Activated CD4-positive, alpha-beta T cell treated with anti-CD3 and anti-CD28 coated beads, Interleukin-10, Interleukin-2, amounts not matched to agents 100 ng/mL and 50 ng/mL, durations not matched to agents 16 hours and 8 hours (primary cell): Measurements from ENCODE around the gene ACSF2.
A peak's percentile ranks its signal among the peaks of the same experiment; 100 is the strongest.

Experiments used
- DNase-seq: peaks from one replicate; pipeline ENCODE4 v3.0.0-alpha.2; 2020

Gene ACSF2

DNA sequence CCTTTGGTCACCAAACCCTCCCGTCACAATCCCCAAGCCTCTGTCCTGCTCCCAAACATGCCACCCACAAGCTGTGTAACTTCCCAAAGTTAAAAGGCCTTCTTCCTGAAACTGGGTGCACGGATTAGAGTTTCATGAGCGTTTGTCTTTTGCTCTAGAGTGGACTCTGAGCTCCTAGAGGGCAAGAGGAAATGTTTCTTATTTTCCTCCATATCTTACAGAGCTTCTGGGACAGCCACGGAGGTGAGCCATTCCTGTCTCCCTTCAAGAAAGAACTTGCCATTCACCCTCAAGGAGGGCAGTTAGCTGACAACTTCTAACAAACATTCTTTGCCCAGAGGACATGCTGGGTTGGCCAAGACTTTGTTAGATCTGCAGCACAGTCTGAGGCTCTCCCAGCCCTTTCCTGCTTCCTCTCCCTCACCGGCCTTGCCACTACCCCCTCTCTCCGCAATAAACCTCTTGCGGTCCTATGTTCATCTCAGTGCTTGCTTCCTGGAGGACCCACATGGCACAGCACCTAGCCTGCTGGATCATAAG, 79.6 kb downstream of the ACSF2 start:
- no peak for DNase-seq

DNA sequence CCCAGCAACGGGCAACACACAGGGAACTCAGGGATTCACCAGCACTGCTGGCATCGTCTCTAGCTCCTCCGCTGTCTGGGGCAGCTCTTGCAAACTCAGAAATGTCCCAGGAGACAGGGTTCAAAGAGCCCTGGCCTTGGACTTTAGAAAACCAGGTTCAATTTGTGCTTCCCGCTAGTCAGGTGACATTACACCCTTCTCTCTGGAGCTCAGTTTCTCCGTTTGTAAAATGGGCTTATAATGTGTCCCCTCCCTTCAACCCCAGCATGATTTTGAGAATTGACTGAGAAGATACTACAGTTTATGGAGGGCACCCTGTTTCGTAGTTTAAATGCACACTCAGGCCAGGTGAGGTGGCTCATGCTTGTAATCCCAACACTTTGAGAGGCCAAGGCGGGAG, 80.3 kb downstream of the ACSF2 start:
- no peak for DNase-seq

DNA sequence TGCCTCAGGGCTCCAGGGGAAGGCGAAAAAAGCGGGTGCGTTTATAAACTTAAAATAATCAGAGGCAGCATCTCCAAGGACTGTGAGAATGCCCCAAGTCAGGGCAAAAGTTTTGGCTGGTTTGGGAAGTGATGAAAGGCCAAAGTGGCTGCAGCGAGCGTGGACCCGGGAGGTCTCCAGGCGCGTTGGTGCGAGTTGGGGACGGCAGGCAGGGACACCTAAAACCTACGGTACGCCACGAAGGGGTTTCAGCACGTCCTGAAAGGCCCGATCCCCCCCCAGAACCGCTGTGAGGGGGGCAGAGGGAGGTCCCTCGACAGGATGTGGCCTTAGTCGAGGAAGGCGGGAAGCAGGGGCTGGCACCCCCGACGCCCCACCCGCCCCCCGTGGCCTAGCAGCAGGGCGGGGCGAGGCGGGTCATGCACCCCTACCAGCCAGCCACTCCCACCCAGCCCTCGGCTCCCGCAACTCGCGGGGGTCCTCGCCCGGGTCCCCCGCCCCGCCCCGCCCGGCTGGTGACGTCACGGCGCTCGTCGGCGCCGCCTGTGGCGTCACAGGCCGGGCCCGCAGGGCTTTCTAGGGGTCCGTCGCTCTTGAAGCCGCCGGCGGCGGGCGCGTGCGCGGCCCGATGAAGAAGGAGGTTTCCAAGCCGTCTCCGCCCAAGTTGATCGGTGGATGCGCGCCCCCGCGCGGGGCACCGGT, 82.0 kb downstream of the ACSF2 start, which contains the start of gene MYCBPAP:
MYCBPAP (plus strand) TSS at position 569 of the 702 bp plus-strand sequence. CDS start 236 bp downstream, outside the sequence.
- peak; percentile 91 for DNase-seq

DNA sequence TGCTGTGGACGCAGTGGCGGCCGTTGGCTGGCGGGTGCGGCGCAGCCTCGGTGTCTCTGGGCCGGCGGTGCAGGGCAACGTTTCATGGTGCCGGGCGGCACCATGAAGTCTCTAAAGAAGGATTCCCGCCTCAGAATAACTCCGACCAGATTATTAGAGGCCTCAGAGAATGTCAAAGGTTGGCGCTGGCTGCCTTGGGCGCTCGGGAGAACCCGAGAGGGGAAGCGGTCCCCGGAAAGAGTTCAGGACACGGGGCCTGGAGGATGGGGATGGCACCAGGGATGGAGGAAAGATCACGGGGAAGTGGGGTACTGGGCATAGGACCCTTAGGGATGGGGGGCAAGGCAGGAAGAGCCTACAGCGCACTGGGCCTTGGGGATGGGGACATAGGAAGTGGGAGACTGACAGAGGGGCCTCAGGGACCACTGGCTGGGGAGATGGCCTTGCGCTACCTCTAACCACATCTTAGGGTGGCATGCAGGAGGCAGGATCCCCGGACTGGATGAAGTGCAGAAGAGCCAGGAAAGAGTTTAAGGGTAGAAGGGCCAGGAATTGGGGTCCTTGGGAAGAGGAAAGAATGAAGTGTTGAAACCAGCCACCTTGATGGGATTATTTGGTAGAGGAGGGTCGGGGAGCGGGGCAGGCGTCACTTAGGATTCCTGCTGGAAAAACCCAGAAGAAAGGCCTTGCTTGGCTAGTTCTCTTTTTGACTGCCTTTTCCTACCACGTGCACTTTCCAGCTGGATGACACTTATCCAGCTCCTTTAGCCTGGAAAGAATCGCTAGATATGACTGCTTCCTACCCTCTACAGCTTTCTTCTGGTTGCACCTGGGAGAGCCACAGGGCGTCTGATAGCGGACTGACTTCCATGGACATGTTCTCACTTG, 82.8 kb downstream of the ACSF2 start:
- no peak for DNase-seq

DNA sequence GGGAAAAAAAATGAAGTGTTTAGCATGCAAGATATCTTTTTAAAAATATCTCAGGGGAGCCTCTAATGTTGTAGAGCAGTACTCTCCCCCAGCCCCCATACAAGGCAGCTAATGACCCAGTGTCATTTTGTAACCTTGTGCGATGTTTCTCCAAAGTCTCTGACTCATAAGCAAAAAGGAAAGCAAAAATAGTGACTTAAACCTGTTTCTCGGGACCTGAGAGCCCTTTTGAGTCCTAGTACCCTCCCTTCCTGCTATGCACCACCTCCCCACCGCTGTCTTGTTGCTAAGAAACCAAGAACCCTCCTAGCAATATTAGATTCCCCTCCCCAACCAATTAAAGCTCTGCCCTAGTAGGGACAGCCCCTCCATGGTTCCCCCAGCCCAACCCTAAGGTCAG, 85.0 kb downstream of the ACSF2 start:
- peak; percentile 92 for DNase-seq

DNA sequence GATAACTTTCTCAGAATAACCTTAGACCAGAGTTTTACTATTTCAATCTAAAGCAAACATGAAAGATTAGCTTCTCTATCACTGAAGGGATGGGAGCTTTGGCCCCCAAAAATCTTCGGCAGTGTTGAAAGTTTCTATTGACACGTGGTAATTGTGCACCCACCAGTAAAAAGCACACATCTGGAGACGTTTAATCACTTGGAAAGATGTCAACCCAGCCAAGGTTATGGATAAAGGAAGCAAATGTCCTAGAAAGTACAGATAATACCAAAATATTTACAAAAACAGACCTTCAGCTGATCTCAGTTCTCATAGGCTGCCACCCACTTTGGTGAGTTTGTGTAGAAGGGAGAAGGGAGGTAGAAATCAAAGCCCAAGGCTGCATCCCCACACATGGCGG, 87.5 kb downstream of the ACSF2 start:
- no peak for DNase-seq

DNA sequence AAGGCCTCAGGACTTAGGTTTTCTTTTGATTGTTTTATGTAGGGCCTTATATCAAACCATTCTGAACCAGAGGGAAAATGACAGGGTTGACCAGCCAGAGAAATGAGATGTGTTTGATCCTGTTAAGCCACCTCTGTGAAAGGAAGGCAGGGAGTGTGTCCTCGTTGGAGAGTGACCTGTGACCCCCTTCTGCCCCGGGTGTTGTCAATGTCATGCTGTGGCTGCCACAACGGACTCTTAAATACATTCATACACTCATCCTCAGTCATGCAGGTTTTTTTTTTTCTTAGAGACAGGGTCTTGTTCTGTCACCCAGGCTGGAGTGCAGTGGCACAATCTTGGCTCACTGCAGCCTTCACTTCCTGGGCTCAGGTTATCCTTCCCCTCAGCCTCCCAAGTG, 88.4 kb downstream of the ACSF2 start:
- DNase-seq, result no peak

DNA sequence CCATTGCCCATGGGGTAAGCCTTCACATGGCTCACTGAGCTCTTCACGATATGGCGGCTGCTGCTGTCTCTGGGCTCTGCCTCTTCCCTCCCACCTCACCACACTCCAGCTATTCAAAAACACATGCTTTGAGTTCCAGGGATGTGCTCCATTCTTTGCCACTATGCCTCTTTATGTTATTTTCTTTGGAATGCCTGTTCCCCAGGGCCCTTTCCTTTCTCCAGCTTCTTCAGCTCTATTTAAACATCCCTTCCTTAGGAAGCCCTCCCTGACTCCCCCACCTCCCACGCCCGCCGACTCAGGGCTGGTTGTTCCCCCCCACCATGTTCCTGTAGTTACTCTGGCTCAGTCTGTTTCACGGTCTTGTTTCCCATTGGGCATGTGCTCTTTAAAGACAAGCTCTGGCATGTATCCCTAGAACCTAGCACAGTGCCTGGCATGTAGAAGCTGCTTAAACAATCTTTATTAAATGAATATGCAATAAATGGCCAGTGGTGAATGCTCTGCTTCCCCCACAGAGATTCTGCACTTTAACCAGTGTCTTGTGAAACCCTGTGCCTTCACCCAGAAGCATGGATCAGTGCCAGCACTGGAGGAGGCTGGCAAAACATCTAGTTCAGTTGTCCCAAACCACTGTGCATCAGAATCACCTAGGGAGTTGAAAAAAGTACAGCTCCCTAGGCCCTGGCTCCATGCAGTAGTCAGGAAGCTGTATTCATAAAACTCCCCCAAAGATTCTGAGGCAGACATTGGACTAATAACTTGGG, 89.1 kb downstream of the ACSF2 start:
- DNase-seq, result no peak

DNA sequence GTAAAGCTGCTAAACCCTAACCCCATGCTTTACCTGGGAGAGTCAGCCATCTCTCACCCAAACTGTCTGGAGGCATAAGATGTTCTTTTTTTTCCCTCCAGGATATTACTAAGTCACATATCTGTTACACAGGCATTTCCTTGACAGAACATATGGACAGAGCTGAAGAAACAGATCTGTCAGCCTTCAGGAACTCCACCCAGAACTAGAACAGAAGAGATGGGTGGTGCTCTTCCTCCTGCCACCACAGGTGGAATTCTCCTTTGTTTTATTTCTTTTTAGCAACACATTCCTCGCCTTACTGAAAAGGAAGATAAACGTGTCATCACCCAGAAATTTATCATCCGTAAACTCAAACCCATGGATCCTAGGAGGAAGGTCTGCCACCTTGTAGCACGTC, 91.0 kb downstream of the ACSF2 start:
- DNase-seq, result no peak

DNA sequence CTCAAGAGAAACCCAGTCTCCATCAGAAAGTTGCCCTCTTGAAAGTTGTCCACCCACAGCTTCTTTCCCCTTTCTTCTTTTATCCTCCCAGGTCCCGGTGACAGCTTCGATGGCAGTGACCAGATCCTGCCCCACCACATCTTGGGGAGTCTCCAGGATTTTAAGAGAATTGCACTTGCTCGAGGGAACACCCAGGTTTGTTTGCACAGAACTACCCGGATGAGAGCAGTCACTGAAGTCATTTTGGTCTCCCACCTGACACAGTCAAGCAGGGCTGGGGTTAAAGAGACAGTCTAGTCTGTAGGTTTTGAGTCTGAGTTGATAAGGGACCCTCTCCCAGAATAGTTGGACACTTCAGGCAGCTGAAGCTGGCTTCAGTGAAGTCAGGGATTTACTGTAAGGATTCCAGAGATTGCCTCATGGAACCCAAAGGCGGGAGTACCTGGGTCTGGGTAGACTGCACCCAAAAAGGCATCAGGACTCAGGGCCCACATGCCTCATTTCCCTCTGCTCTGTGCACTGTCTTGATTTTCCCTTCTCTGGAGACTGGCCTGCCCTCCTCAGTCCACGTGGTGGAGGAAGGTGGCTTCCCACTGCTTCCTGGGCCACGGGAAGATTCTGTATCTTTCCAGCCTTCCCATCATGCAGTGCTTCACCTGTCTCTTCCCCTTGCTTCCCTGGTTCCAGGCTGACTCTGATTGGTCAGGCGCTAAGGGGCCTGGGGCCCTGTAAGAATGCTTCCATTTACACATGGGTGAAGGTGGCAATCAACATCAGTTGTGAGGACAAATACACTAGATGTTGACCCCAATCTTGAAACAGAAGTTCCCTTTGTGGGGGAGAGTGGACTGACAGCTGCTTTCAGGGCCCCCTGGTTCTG, 91.7 kb downstream of the ACSF2 start:
- no peak for DNase-seq

DNA sequence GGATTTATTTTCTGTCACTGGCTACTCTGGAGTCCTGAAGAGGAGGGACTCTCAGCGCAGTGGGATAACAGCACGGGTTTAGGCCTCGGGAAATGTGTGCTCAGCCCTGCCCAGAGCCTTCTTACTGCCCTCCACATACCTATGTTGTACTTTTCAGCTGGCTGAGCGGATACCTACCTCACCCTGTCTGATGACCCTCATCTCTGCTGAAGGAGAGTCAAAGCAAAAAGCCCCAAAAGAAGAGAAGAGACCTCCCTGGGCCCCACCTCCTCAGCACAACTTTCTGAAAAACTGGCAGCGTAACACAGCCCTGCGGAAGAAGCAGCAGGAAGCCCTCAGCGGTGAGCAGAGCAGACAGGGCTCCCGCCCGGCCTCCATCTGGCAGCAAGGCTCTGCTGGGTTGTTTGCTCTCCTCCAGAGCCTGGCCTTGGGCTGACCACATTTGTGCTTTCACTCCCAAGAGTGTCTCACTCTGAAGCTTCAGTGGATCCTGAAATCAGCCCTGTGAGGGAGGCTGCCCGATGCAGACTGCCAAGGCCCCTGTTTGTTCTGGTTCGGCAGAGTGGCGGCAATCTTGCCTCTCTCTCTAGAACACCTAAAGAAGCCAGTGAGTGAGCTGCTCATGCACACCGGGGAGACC, 92.5 kb downstream of the ACSF2 start:
- no peak for DNase-seq

DNA sequence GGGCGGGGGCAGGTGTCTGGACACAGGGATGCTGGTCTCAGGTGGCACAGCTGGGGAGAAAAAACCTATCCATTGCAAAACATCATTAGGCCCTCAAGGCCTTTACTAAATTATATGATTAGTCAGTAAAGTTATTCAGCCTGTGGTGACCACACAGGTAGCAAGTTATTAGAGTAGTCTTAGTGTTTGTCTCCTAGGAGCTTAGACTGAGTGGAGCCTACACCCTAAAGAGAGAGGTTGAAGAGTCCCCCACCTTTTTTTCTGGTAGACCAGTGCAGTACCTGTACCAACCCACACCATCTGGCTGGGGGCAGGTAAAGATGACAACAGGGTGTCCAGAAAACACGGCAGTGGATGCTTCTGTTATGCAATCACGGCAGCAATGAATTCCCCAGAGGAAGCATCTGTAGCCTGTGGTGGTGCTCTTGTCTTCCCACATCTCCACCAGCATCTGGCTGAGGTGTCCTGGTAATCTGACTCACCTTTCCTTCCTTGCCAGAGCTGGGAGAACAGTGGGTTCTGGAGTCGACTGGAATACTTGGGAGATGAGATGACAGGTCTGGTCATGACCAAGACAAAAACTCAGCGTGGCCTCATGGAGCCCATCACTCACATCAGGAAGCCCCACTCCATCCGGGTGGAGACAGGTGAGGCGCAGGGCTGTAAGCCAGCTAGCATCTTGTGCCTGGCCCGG, 93.3 kb downstream of the ACSF2 start:
- DNase-seq, result no peak

DNA sequence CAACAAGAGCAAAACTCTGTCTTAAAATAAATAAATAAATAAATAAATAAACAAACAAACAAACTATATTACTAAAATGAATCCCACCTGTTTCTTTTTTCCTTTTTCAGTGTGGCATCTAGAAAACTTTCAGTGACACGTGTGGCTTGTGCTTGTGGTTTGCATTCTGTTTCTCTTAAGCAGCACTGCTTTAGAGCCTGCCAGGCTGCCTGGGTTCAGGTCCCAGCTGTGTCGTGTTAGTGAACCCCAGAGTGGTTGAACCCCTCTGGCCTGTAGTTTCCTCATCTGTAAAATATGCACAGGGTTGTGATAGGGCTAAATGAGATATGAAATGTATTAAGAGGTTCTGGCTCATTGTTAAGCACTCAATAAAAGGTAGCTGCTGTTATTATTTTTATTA, 94.5 kb downstream of the ACSF2 start:
- DNase-seq, result no peak

DNA sequence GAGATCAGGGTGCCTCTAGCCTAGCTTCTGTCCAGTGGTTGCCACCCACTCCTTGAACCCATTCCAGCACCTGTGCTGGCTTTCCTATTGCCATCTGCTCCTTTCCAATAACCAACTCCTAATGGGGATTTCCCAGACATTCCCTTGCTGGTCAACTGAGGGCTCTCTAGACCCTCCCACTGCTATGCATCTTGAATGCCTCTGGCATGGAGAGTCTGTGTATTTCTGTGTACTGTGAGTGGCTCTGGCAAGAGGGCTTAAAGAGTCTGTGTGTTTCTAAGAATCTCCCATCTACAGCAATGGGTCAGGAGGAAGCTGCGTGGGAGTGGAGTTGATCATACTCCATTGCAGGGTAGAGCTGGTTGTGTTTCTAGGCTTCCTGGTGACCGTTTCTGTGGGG, 95.5 kb downstream of the ACSF2 start:
- DNase-seq, result no peak

DNA sequence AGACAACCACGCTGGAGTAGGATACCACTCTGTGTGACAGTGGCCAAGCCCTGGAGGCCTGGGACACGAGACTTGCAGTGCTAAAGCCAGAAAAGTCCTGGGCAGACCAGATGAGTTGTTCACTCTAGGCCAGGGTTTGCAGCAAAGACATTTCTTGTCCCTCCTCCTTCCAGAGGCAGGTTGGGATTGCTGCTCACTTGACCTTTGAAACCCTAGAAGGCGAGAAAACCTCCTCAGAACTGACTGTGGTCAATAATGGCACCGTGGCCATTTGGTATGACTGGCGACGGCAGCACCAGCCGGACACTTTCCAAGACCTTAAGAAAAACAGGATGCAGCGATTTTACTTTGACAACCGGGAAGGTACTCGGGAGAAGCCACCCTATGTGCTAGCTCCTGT, 96.7 kb downstream of the ACSF2 start:
- no peak for DNase-seq

DNA sequence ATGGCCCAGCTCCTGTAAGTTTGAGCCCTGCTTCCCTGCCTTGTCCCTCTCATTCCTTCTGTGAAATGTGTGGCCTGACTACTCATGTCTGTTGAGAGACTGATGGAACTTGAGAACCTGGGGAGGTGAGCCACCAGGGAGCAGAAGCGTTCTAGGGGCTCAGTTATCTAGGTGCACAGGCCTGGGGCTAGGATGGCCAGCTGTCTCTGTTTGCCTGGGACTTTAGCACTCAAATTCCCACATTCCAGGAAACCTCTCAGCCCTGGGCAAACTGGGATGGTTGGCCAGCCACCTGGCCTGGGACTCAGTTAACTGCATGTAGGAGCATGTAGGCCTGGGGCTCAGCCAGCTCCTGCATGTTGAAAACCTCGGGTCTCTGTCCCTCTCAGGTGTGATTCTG, 97.2 kb downstream of the ACSF2 start:
- DNase-seq, result no peak
